Trophoblast cell (in vitro differentiated cells and primary cell): ENCODE measurements around the gene RHD.
"Not testable (repeated sequence)": the region's sequence is repeated elsewhere in the genome, so short reads cannot be mapped to it uniquely, and the experiment has no call there.

ENCODE experiments used
- DNase-seq, 2 donors: peaks; one replicate each; pipeline ENCODE4 v3.0.0-alpha.2; 2016
- H2AFZ ChIP-seq: 2 replicates; pipeline ENCODE4 v1.6.1; 2013; ENCODE audit warnings: low read length, moderate library complexity, mild to moderate bottlenecking; ENCODE audit not compliant: insufficient read depth, poor library complexity
- H2AK5ac ChIP-seq: 2 replicates; pipeline ENCODE4 v1.6.1; 2013; ENCODE audit warnings: mild to moderate bottlenecking, low read length
- H2BK120ac ChIP-seq: 2 replicates; pipeline ENCODE4 v1.6.1; 2013; ENCODE audit warnings: low read length, mild to moderate bottlenecking, moderate library complexity; ENCODE audit not compliant: insufficient read depth, poor library complexity
- H2BK12ac ChIP-seq: 2 replicates; pipeline ENCODE4 v1.6.1; 2013; ENCODE audit warnings: mild to moderate bottlenecking, low read length, moderate library complexity
- H2BK5ac ChIP-seq: 2 replicates; pipeline ENCODE4 v1.6.1; 2013; ENCODE audit warnings: low read length, low read depth, moderate library complexity, mild to moderate bottlenecking; ENCODE audit not compliant: poor library complexity
- H3K14ac ChIP-seq: 2 replicates; pipeline ENCODE4 v1.6.1; 2013; ENCODE audit warnings: mild to moderate bottlenecking, low read length
- H3K18ac ChIP-seq: 2 replicates; pipeline ENCODE4 v1.6.1; 2013; ENCODE audit warnings: mild to moderate bottlenecking, low read length
- H3K23ac ChIP-seq: 2 replicates; pipeline ENCODE4 v1.6.1; 2013; ENCODE audit warnings: low read length
- H3K27ac ChIP-seq: 2 replicates; pipeline ENCODE4 v1.5.1; 2013; ENCODE audit warnings: low read depth, mild to moderate bottlenecking, inconsistent platforms, low read length, moderate library complexity
- H3K27me3 ChIP-seq: 2 replicates; pipeline ENCODE4 v1.6.1; 2013; ENCODE audit warnings: inconsistent platforms, mild to moderate bottlenecking, low read length, moderate library complexity; ENCODE audit not compliant: insufficient read depth
- H3K36me3 ChIP-seq, 2 experiments: 1 replicate in 1 of 2; 2 replicates in 1 of 2; pipeline ENCODE4 v1.6.1; 2013; ENCODE audit warnings: low read length in 2 of 2, mild to moderate bottlenecking in 2 of 2, moderate library complexity in 1 of 2; ENCODE audit not compliant: insufficient read depth in 2 of 2, control insufficient read depth in 1 of 2
- H3K4ac ChIP-seq: 2 replicates; pipeline ENCODE4 v1.6.1; 2013; ENCODE audit warnings: low read depth, mild to moderate bottlenecking, low read length, moderate library complexity
- H3K4me1 ChIP-seq, 2 experiments: 1 replicate in 1 of 2; 2 replicates in 1 of 2; pipeline ENCODE4 v1.6.1; 2013; ENCODE audit warnings: low read length in 2 of 2, mild to moderate bottlenecking in 2 of 2, moderate library complexity in 1 of 2; ENCODE audit not compliant: insufficient read depth in 2 of 2, control insufficient read depth in 1 of 2
- H3K4me2 ChIP-seq: 2 replicates; pipeline ENCODE4 v1.6.1; 2013; ENCODE audit warnings: inconsistent platforms, mild to moderate bottlenecking, low read length, moderate library complexity
- H3K4me3 ChIP-seq: 2 replicates; pipeline ENCODE4 v1.5.1; 2013; ENCODE audit warnings: mild to moderate bottlenecking, low read depth, low read length, inconsistent platforms
- H3K79me1 ChIP-seq: one replicate; pipeline ENCODE4 v1.6.1; 2013; ENCODE audit warnings: low read length
- H3K79me2 ChIP-seq: 2 replicates; pipeline ENCODE4 v1.6.1; 2013; ENCODE audit warnings: low read length, mild to moderate bottlenecking; ENCODE audit not compliant: control insufficient read depth, insufficient read depth, poor library complexity
- H3K9ac ChIP-seq: 2 replicates; pipeline ENCODE4 v1.6.1; 2013; ENCODE audit warnings: mild to moderate bottlenecking, low read length
- H3K9me3 ChIP-seq: 2 replicates; pipeline ENCODE4 v1.6.1; 2013; ENCODE audit warnings: low read depth, mild to moderate bottlenecking, control low read depth, inconsistent platforms, low read length; ENCODE audit not compliant: insufficient read depth
- H4K12ac ChIP-seq: 2 replicates; pipeline ENCODE4 v1.6.1; 2013; ENCODE audit warnings: low read depth, mild to moderate bottlenecking, low read length, moderate library complexity
- H4K8ac ChIP-seq: 2 replicates; pipeline ENCODE4 v1.6.1; 2013; ENCODE audit warnings: low read depth, mild to moderate bottlenecking, low read length, moderate library complexity
- H4K91ac ChIP-seq: one replicate; pipeline ENCODE4 v1.6.1; 2013; ENCODE audit warnings: low read depth, mild to moderate bottlenecking, low read length, moderate library complexity
- WGBS: extraction: QIAGEN DNeasy Blood & Tissue Kit; methylation state at CpG from one replicate; pipeline ENCODE4 v1.1.7; 2013; ENCODE audit warnings: missing lambda C conversion rate; ENCODE audit not compliant: insufficient read length, insufficient coverage; ENCODE audit errors: extremely low coverage; 5-methylcytosine and 5-hydroxymethylcytosine counted together

RHD gene

GRCh38 chr1:25309085-25309484 is 36.8 kb downstream of the RHD start:
- not testable (repeated sequence) for H2BK12ac ChIP-seq, H3K36me3 ChIP-seq, H2AFZ ChIP-seq, DNase-seq, H4K8ac ChIP-seq, H3K27me3 ChIP-seq, H4K12ac ChIP-seq, H2BK5ac ChIP-seq, H3K79me1 ChIP-seq, H3K27ac ChIP-seq, H3K9me3 ChIP-seq, H3K4me2 ChIP-seq, H3K4ac ChIP-seq, H3K79me2 ChIP-seq, H3K14ac ChIP-seq, H3K4me1 ChIP-seq, H3K4me3 ChIP-seq, H4K91ac ChIP-seq, H3K23ac ChIP-seq, H2AK5ac ChIP-seq, H3K9ac ChIP-seq, H2BK120ac ChIP-seq, H3K18ac ChIP-seq
- no CpG with 5 or more reads among the region's 1 CpG for WGBS

GRCh38 chr1:25309486-25309885 is 37.2 kb downstream of the RHD start:
- not testable (repeated sequence) for H3K14ac ChIP-seq, H3K79me2 ChIP-seq, H2AFZ ChIP-seq, H3K27ac ChIP-seq, H4K91ac ChIP-seq, H4K8ac ChIP-seq, H3K9me3 ChIP-seq, H2BK120ac ChIP-seq, H2AK5ac ChIP-seq, H3K4me2 ChIP-seq, H3K4ac ChIP-seq, DNase-seq, H2BK12ac ChIP-seq, H3K4me3 ChIP-seq, H3K4me1 ChIP-seq, H2BK5ac ChIP-seq, H3K9ac ChIP-seq, H3K27me3 ChIP-seq, H3K23ac ChIP-seq, H3K79me1 ChIP-seq, H4K12ac ChIP-seq, H3K18ac ChIP-seq, H3K36me3 ChIP-seq
- no CpG with 5 or more reads among the region's 1 CpG for WGBS

GRCh38 chr1:25312806-25313470 is 40.6 kb downstream of the RHD start:
- not testable (repeated sequence) for H3K27ac ChIP-seq, H4K8ac ChIP-seq, H3K9me3 ChIP-seq, H3K4ac ChIP-seq, H2AFZ ChIP-seq, H2BK5ac ChIP-seq, H2AK5ac ChIP-seq, H3K4me2 ChIP-seq, H3K36me3 ChIP-seq, H2BK12ac ChIP-seq, H3K79me1 ChIP-seq, H4K12ac ChIP-seq, H3K14ac ChIP-seq, H3K18ac ChIP-seq, DNase-seq, H4K91ac ChIP-seq, H3K27me3 ChIP-seq, H3K4me3 ChIP-seq, H3K4me1 ChIP-seq, H3K9ac ChIP-seq, H3K23ac ChIP-seq, H3K79me2 ChIP-seq, H2BK120ac ChIP-seq

GRCh38 chr1:25320314-25320938 is 48.1 kb downstream of the RHD start:
- not testable (repeated sequence) for H3K14ac ChIP-seq, H4K91ac ChIP-seq, H2BK12ac ChIP-seq, H2AK5ac ChIP-seq, H3K36me3 ChIP-seq, H3K79me1 ChIP-seq, H3K4me3 ChIP-seq, H3K4ac ChIP-seq, H3K9ac ChIP-seq, H4K12ac ChIP-seq, H3K27ac ChIP-seq, H4K8ac ChIP-seq, H3K4me2 ChIP-seq, H3K9me3 ChIP-seq, H3K23ac ChIP-seq, H3K27me3 ChIP-seq, H2AFZ ChIP-seq, H2BK120ac ChIP-seq, H3K4me1 ChIP-seq, H2BK5ac ChIP-seq, H3K18ac ChIP-seq, H3K79me2 ChIP-seq
- WGBS: no CpG with 5 or more reads among the region's 9 CpGs
- DNase-seq: peak; percentile 75 to 92
